Lower leg skin (tissue), 4 donors: ENCODE results near the gene PRR5. TPM values are rescaled to one million over a fixed set of nuclear protein-coding genes. Genes with fewer than 3 reads are reported as not detected.
"Not testable (repeated sequence)": the region's sequence is repeated elsewhere in the genome, so short reads cannot be mapped to it uniquely, and the experiment has no call there.

Experiments used
- DNase-seq, 2 donors: peaks; one replicate each; pipeline ENCODE4 v3.0.0-alpha.2; 2019; ENCODE audit warnings: low spot score in 2 of 2
- H3K4me3 ChIP-seq: fragments of 200-600 bp; sonication (generic); 2 replicates; pipeline ENCODE4 v1.5.1; 2017; ENCODE audit warnings: mild to moderate bottlenecking, low read depth; ENCODE audit not compliant: poor library complexity, severe bottlenecking
- CTCF ChIP-seq, 3 donors: fragments of 450-650 bp; IDR thresholded peaks; one replicate each; pipeline ENCODE4 v1.5.1; 2016; ENCODE audit warnings: antibody characterized with exemption in 3 of 3, mild to moderate bottlenecking in 3 of 3, moderate library complexity in 2 of 3
- POLR2A ChIP-seq, 2 donors: fragments of 450-650 bp; IDR thresholded peaks; one replicate each; pipeline ENCODE4 v1.6.1; 2016 to 2017; ENCODE audit warnings: antibody characterized with exemption in 2 of 2, mild to moderate bottlenecking in 1 of 2, moderate library complexity in 1 of 2
- WGBS, 2 donors: methylation state at CpG; one replicate each; pipeline ENCODE4 v1.1.5; 2018; 5-methylcytosine and 5-hydroxymethylcytosine counted together
- intact Hi-C: fragments of 100-400 bp; cut with DNase I; formaldehyde crosslinking; loops from one replicate; pipeline ENCODE4 v1.15.0; 2023; ENCODE audit warnings: low total_unique reads
- total RNA-seq, 4 donors: library from RNA; depleted of rRNA; stranded (reverse); fragments of >200 nt; gene quantifications; one replicate each; pipeline ENCODE4 v1.1.0, GENCODE V29; 2016

PRR5 gene
- total RNA-seq, 4 donors from 2014 or later, result 18.7 to 28.4 (median 19.6) TPM

GRCh38 chr22:44677871-44678555 lies 24.0 kb upstream of the PRR5 start:
- no peak for DNase-seq
- intact Hi-C loops, result no loop called here
- TF ChIP-seq CTCF (IDR thresholded peaks at IDR 0.05) (no peak), POLR2A (IDR thresholded peaks at IDR 0.05) (no peak)
- no peak overlapping the region for H3K4me3 ChIP-seq
- WGBS, 2 donors, result 75 to 82% methylated on average over 18 of the region's 18 CpGs

GRCh38 chr22:44678556-44679305 lies 23.3 kb upstream of the PRR5 start:
- intact Hi-C loops, result no loop called here
- 86% methylated on average over 17 to 18 of the region's 18 CpGs for WGBS, 2 donors
- no peak for DNase-seq
- no peak overlapping the region for H3K4me3 ChIP-seq
- TF ChIP-seq CTCF (IDR thresholded peaks at IDR 0.05) (no peak), POLR2A (IDR thresholded peaks at IDR 0.05) (no peak)

GRCh38 chr22:44679306-44679647 lies 22.7 kb upstream of the PRR5 start:
- H3K4me3 ChIP-seq, intact Hi-C loops, DNase-seq: not testable (repeated sequence)
- 92 to 95% methylated on average over 9 of the region's 9 CpGs for WGBS, 2 donors

- TF ChIP-seq CTCF (IDR thresholded peaks at IDR 0.05) (no peak), POLR2A (IDR thresholded peaks at IDR 0.05) (no peak)
- intact Hi-C loops, result no loop called here
- no peak overlapping the region for H3K4me3 ChIP-seq
- no peak for DNase-seq
- WGBS, 2 donors, result 59 to 75% methylated on average over 5 of the region's 5 CpGs
Observed at GRCh38 chr22:44680058-44680457, 21.9 kb upstream of the PRR5 start.

- no peak overlapping the region for H3K4me3 ChIP-seq
- 65 to 88% methylated on average over 7 of the region's 7 CpGs for WGBS, 2 donors
- intact Hi-C loops, result no loop called here
- DNase-seq, result no peak
- TF ChIP-seq CTCF (IDR thresholded peaks at IDR 0.05), result no peak
- TF ChIP-seq POLR2A (IDR thresholded peaks at IDR 0.05), result no peak
Observed at GRCh38 chr22:44680481-44680894, 21.5 kb upstream of the PRR5 start.

GRCh38 chr22:44682556-44683168 lies 19.3 kb upstream of the PRR5 start:
- intact Hi-C loops, result no loop called here
- TF ChIP-seq POLR2A (IDR thresholded peaks at IDR 0.05) (no peak), CTCF (IDR thresholded peaks at IDR 0.05) (no peak)
- 54 to 88% methylated on average over 11 of the region's 11 CpGs for WGBS, 2 donors
- no peak overlapping the region for H3K4me3 ChIP-seq
- DNase-seq, result no peak
